ENCODE data around the gene ZNF318.

ZNF318 gene

GRCh38 chr6:43286456-43286979 lies 82.9 kb downstream of the ZNF318 start:
- H3K4me3 ChIP-seq (ENCODE audit: low read depth, low read length) = no peak overlapping the region
- in situ Hi-C loops (cut with HindIII; ENCODE audit: low sequenced_read_pairs) = no loop called here
- DNase-seq (ENCODE audit: low read depth, low spot score) = no peak
- TF ChIP-seq CTCF (IDR thresholded peaks at IDR 0.05; ENCODE audit: low read depth, low read length) = no peak

Measured in astrocyte of the spinal cord (primary cell).